ENCODE results near the gene CTBP1.

Gene CTBP1

GRCh38 chr4:1297023-1297395 lies 48.1 kb upstream of the CTBP1 start:
- Histone ChIP-seq H3K18ac (ENCODE audit: low read length) (no peak overlapping the region), H2BK15ac (ENCODE audit: low read length) (no peak overlapping the region), H2BK12ac (ENCODE audit: low read length) (no peak overlapping the region), H3K9me3 (replicated peaks in 1 of 2; ENCODE audit: control insufficient read depth in 2 of 2, insufficient read depth in 1 of 2, low read depth in 1 of 2, low read length in 2 of 2) (no peaks in the 10 kb centered on the region), H3K14ac (ENCODE audit: low read length) (no peak overlapping the region), H3K27me3 (ENCODE audit: control insufficient read depth in 3 of 3, insufficient read depth in 3 of 3, low read depth in 1 of 3, low read length in 3 of 3) (no peaks in the 10 kb centered on the region), H3K27ac (replicated peaks; ENCODE audit: low read length) (no peak overlapping the region), H3K9ac (ENCODE audit: low read depth, low read length, poor library complexity) (no peak overlapping the region), H3K23ac (ENCODE audit: low read depth, low read length, poor library complexity) (no peak overlapping the region), H3K4me2 (ENCODE audit: insufficient read depth, low read length, poor library complexity, severe bottlenecking) (no peak overlapping the region), H4K91ac (ENCODE audit: low read depth, low read length, poor library complexity) (no peak overlapping the region), H4K8ac (ENCODE audit: low read depth, low read length) (no peak overlapping the region), H3K4ac (ENCODE audit: low read length) (no peak overlapping the region), H2AK5ac (ENCODE audit: low read depth, low read length) (no peak overlapping the region), H2BK5ac (ENCODE audit: low read length) (no peak overlapping the region), H2BK120ac (ENCODE audit: low read depth, low read length) (no peak overlapping the region), H2AFZ (ENCODE audit: low read length) (no peak overlapping the region), H3K4me1 (ENCODE audit: control insufficient read depth in 2 of 2, insufficient read depth in 1 of 2, low read depth in 1 of 2, low read length in 2 of 2) (peaks cover 0 to 5% of the 10 kb centered on the region in 2 donors), H3K4me3 (ENCODE audit: low read length in 2 of 2) (no peak overlapping the region), H3K36me3 (replicated peaks in 1 of 2; ENCODE audit: control insufficient read depth in 2 of 2, insufficient read depth in 2 of 2, low read length in 2 of 2) (peaks cover 9 to 61% of the 10 kb centered on the region in 2 donors), H3K79me1 (ENCODE audit: low read depth, low read length) (peaks cover 38% of the 10 kb centered on the region)
- no CpG with 5 or more reads among the region's 22 CpGs for WGBS, 2 donors (ENCODE audit: extremely low coverage in 2 of 2, insufficient read length in 2 of 2, insufficient replicate concordance in 1 of 2)
- no peak for DNase-seq (ENCODE audit: low spot score)

DNA sequence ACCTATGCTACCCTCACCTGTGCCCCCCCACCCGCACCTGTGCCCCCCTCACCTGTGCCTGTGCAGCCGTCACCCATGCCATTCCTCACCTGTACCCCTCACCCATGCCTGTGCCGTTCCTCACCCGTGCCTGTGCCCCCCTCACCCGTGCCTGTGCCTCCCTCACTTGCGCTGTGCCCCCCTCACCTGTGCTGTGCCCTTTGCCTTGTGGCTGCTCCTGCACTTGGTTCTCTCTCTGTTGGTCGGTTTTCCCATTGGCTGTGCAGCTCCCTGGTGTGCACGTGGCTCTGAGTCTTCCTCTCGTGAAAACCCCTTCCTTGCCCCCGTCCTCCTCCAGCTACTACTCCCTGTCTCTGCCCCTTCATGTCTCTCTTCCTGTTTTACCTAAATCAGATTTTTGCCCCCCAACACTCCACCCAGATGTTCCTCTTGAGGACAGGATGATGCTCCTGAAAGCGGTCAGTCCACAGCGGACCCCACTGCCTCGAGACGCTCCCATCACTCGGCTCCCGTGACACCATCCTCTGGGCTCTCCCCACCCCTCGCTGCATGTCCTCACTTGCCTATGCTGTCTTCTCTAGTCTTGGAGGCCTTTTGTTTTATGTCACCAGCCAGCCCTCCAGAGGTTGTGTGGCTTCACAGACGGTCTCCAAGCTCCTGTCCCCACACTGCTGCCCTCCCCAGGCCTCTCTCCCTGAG lies 47.5 kb upstream of the CTBP1 start:
- Histone ChIP-seq H2BK120ac (ENCODE audit: low read depth, low read length) (no peak overlapping the region), H3K79me1 (ENCODE audit: low read depth, low read length) (peaks cover 40% of the 10 kb centered on the region), H3K9ac (ENCODE audit: low read depth, low read length, poor library complexity) (no peak overlapping the region), H3K4ac (ENCODE audit: low read length) (no peak overlapping the region), H2AFZ (ENCODE audit: low read length) (no peak overlapping the region), H3K36me3 (replicated peaks in 1 of 2; ENCODE audit: control insufficient read depth in 2 of 2, insufficient read depth in 2 of 2, low read length in 2 of 2) (peaks cover 9 to 58% of the 10 kb centered on the region in 2 donors), H3K9me3 (replicated peaks in 1 of 2; ENCODE audit: control insufficient read depth in 2 of 2, insufficient read depth in 1 of 2, low read depth in 1 of 2, low read length in 2 of 2) (no peaks in the 10 kb centered on the region), H3K23ac (ENCODE audit: low read depth, low read length, poor library complexity) (peak overlapping the region; percentile 86), H2AK5ac (ENCODE audit: low read depth, low read length) (no peak overlapping the region), H4K8ac (ENCODE audit: low read depth, low read length) (no peak overlapping the region), H3K4me1 (ENCODE audit: control insufficient read depth in 2 of 2, insufficient read depth in 1 of 2, low read depth in 1 of 2, low read length in 2 of 2) (peaks cover 0 to 5% of the 10 kb centered on the region in 2 donors), H2BK15ac (ENCODE audit: low read length) (no peak overlapping the region), H4K91ac (ENCODE audit: low read depth, low read length, poor library complexity) (no peak overlapping the region), H3K14ac (ENCODE audit: low read length) (no peak overlapping the region), H2BK5ac (ENCODE audit: low read length) (no peak overlapping the region), H3K27ac (replicated peaks; ENCODE audit: low read length) (no peak overlapping the region), H3K4me2 (ENCODE audit: insufficient read depth, low read length, poor library complexity, severe bottlenecking) (no peak overlapping the region), H3K18ac (ENCODE audit: low read length) (no peak overlapping the region), H3K27me3 (ENCODE audit: control insufficient read depth in 3 of 3, insufficient read depth in 3 of 3, low read depth in 1 of 3, low read length in 3 of 3) (no peaks in the 10 kb centered on the region), H2BK12ac (ENCODE audit: low read length) (no peak overlapping the region), H3K4me3 (ENCODE audit: low read length in 2 of 2) (no peak overlapping the region)
- no CpG with 5 or more reads among the region's 18 CpGs for WGBS, 2 donors (ENCODE audit: extremely low coverage in 2 of 2, insufficient read length in 2 of 2, insufficient replicate concordance in 1 of 2)
- DNase-seq (ENCODE audit: low spot score), result no peak

DNA sequence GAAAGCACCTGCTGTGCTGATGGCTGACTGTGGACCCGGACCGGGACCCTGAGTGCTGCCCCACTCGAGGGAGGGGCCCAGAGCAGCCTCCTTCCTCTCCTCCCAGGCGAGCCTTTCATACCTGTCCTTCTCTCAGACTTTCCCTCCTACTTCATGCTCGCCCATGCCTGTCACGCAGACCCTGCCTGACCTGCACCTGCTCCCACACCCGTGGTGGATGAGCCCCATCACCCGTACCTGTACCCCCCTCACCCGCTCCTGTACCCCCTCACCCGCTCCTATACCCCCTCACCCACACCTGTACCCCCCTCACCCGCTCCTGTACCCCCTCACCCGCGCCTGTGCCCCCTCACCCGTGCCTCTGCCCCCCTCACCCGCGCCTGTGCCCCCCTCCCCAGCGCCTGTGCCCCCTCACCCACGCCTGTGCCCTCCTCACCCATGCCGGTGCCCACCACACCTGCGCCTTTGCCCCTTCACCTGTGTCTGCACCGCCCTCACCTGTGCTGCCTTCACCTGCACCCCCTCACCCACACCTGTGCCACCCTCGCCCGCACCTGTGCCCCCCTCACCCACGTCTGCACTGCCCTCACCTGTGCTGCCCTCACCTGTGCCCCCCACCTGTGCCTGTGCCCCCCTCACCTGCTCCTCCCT lies 46.6 kb upstream of the CTBP1 start:
- H3K4me3 ChIP-seq (ENCODE audit: low read length in 2 of 2), result no peak overlapping the region
- H3K14ac ChIP-seq (ENCODE audit: low read length), result no peak overlapping the region
- no peak overlapping the region for H3K4me2 ChIP-seq (ENCODE audit: insufficient read depth, low read length, poor library complexity, severe bottlenecking)
- H4K91ac ChIP-seq (ENCODE audit: low read depth, low read length, poor library complexity), result no peak overlapping the region
- no peak overlapping the region for H2BK12ac ChIP-seq (ENCODE audit: low read length)
- no peak overlapping the region for H2BK120ac ChIP-seq (ENCODE audit: low read depth, low read length)
- H3K4me1 ChIP-seq (ENCODE audit: control insufficient read depth in 2 of 2, insufficient read depth in 1 of 2, low read depth in 1 of 2, low read length in 2 of 2), result peaks cover 7 to 14% of the 10 kb centered on the region in 2 donors
- no peaks in the 10 kb centered on the region for H3K27me3 ChIP-seq (ENCODE audit: control insufficient read depth in 3 of 3, insufficient read depth in 3 of 3, low read depth in 1 of 3, low read length in 3 of 3)
- peaks cover 41% of the 10 kb centered on the region for H3K79me1 ChIP-seq (ENCODE audit: low read depth, low read length)
- no peak overlapping the region for H2AK5ac ChIP-seq (ENCODE audit: low read depth, low read length)
- H4K8ac ChIP-seq (ENCODE audit: low read depth, low read length), result no peak overlapping the region
- H2BK15ac ChIP-seq (ENCODE audit: low read length), result no peak overlapping the region
- no peak overlapping the region for H3K4ac ChIP-seq (ENCODE audit: low read length)
- H3K9me3 ChIP-seq (replicated peaks in 1 of 2; ENCODE audit: control insufficient read depth in 2 of 2, insufficient read depth in 1 of 2, low read depth in 1 of 2, low read length in 2 of 2), result no peaks in the 10 kb centered on the region
- H3K36me3 ChIP-seq (replicated peaks in 1 of 2; ENCODE audit: control insufficient read depth in 2 of 2, insufficient read depth in 2 of 2, low read length in 2 of 2), result peaks cover 9 to 49% of the 10 kb centered on the region in 2 donors
- no peak overlapping the region for H3K9ac ChIP-seq (ENCODE audit: low read depth, low read length, poor library complexity)
- no CpG with 5 or more reads among the region's 24 CpGs for WGBS, 2 donors (ENCODE audit: extremely low coverage in 2 of 2, insufficient read length in 2 of 2, insufficient replicate concordance in 1 of 2)
- no peak overlapping the region for H3K27ac ChIP-seq (replicated peaks; ENCODE audit: low read length)
- H3K23ac ChIP-seq (ENCODE audit: low read depth, low read length, poor library complexity), result peak overlapping the region; percentile 45
- H2AFZ ChIP-seq (ENCODE audit: low read length), result no peak overlapping the region
- no peak overlapping the region for H2BK5ac ChIP-seq (ENCODE audit: low read length)
- no peak overlapping the region for H3K18ac ChIP-seq (ENCODE audit: low read length)
- DNase-seq (ENCODE audit: low spot score), result no peak

GRCh38 chr4:1294891-1295290 lies 46.0 kb upstream of the CTBP1 start:
- no peak overlapping the region for H3K4me2 ChIP-seq (ENCODE audit: insufficient read depth, low read length, poor library complexity, severe bottlenecking)
- H3K18ac ChIP-seq (ENCODE audit: low read length), result no peak overlapping the region
- H3K79me1 ChIP-seq (ENCODE audit: low read depth, low read length), result peaks cover 41% of the 10 kb centered on the region
- H3K27ac ChIP-seq (replicated peaks; ENCODE audit: low read length), result no peak overlapping the region
- DNase-seq (ENCODE audit: low spot score), result no peak
- no peak overlapping the region for H3K9ac ChIP-seq (ENCODE audit: low read depth, low read length, poor library complexity)
- peaks cover 7 to 15% of the 10 kb centered on the region in 2 donors for H3K4me1 ChIP-seq (ENCODE audit: control insufficient read depth in 2 of 2, insufficient read depth in 1 of 2, low read depth in 1 of 2, low read length in 2 of 2)
- H3K9me3 ChIP-seq (replicated peaks in 1 of 2; ENCODE audit: control insufficient read depth in 2 of 2, insufficient read depth in 1 of 2, low read depth in 1 of 2, low read length in 2 of 2), result no peaks in the 10 kb centered on the region
- H3K4me3 ChIP-seq (ENCODE audit: low read length in 2 of 2), result no peak overlapping the region
- H2BK12ac ChIP-seq (ENCODE audit: low read length), result no peak overlapping the region
- no peak overlapping the region for H2BK5ac ChIP-seq (ENCODE audit: low read length)
- H3K36me3 ChIP-seq (replicated peaks in 1 of 2; ENCODE audit: control insufficient read depth in 2 of 2, insufficient read depth in 2 of 2, low read length in 2 of 2), result peaks cover 9 to 42% of the 10 kb centered on the region in 2 donors
- no peak overlapping the region for H2AFZ ChIP-seq (ENCODE audit: low read length)
- no peak overlapping the region for H2AK5ac ChIP-seq (ENCODE audit: low read depth, low read length)
- H2BK15ac ChIP-seq (ENCODE audit: low read length), result no peak overlapping the region
- WGBS, 2 donors (ENCODE audit: extremely low coverage in 2 of 2, insufficient read length in 2 of 2, insufficient replicate concordance in 1 of 2), result no CpG with 5 or more reads among the region's 10 CpGs
- H2BK120ac ChIP-seq (ENCODE audit: low read depth, low read length), result no peak overlapping the region
- no peak overlapping the region for H3K4ac ChIP-seq (ENCODE audit: low read length)
- no peak overlapping the region for H4K8ac ChIP-seq (ENCODE audit: low read depth, low read length)
- H3K23ac ChIP-seq (ENCODE audit: low read depth, low read length, poor library complexity), result no peak overlapping the region
- no peak overlapping the region for H3K14ac ChIP-seq (ENCODE audit: low read length)
- H4K91ac ChIP-seq (ENCODE audit: low read depth, low read length, poor library complexity), result no peak overlapping the region
- H3K27me3 ChIP-seq (ENCODE audit: control insufficient read depth in 3 of 3, insufficient read depth in 3 of 3, low read depth in 1 of 3, low read length in 3 of 3), result no peaks in the 10 kb centered on the region

Measured in neuronal stem cell (in vitro differentiated cells).